NCI-H2107 treated with DMSO at 0.1 percent for 48 hours (cell line): Measurements from ENCODE around the gene MOB3B.

Experiments
- DNase-seq: peaks from one replicate; lab custom pipeline; 2025; ENCODE audit not compliant: unreplicated experiment; lab: John Stamatoyannopoulos, UW

Gene MOB3B

GRCh38 chr9:27293996-27294395 is 235.6 kb downstream of the MOB3B start:
- no peak for DNase-seq

- DNase-seq: no peak
These were observed 236.8 kb downstream of the MOB3B start for GRCh38 chr9:27292659-27293405.

- no peak for DNase-seq
These were observed 238.3 kb downstream of the MOB3B start for GRCh38 chr9:27291292-27291691.

- DNase-seq: no peak
These were observed 247.3 kb downstream of the MOB3B start for GRCh38 chr9:27282269-27282668.

DNA sequence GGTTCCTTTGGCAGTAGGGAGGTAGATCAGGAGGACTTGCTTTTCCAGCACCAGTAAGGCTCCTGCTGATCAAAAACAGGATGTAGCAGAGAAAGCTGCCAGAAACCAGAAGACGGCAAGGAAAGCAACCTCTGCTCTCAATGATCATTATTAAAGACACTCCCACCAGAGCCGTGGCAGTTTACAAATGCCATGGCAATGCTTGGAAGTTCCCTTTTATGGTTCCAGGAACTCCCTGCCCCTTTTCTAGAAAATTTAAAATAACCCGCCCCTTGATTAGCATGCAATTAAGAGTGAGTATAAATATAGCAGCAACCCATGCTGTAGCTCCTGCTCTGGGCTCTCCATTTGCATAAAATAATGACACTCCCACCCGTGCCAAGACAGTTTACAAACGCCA is 248.8 kb downstream of the MOB3B start:
- DNase-seq: no peak

DNA sequence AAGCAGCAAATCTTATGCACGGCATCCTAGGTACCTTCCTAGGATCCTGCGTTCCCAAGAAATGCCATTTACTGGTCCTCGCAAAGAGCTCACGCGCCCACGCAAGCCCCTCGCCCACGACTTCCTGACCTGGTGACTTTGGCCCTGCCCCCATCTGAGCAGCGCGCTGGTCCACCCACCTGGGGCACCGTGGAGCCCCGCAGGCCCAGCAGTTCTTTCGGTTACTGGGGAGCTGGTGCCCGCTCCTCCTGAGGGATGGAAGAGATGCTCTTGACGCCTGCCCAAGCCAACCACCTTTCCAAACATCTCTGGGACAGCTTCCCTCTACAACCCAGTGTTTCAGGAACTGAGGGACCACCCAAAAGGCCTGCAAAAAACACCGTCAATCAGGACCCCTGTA is 249.4 kb downstream of the MOB3B start:
- DNase-seq: no peak

DNA sequence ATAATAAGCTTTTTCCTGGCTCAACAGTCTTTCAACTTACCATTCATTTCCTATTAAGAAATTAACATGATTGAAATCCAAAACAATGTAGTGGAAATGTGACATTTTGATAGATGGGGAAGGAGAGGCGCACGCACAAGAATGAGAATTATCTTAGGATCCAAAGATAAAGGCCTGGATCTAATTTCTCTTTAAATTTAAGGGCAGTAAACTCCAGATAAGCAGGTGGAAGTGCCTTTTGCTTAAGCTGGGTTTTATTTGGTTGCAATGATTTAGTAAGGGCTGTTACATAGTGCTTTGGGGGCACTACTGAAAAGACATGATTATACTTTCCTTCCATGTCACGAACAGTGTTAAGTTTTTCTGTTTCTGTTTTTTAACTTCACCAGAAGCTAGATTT is 250.0 kb downstream of the MOB3B start:
- no peak for DNase-seq

- DNase-seq: no peak
These were observed 251.2 kb downstream of the MOB3B start for GRCh38 chr9:27278374-27278773.

DNA sequence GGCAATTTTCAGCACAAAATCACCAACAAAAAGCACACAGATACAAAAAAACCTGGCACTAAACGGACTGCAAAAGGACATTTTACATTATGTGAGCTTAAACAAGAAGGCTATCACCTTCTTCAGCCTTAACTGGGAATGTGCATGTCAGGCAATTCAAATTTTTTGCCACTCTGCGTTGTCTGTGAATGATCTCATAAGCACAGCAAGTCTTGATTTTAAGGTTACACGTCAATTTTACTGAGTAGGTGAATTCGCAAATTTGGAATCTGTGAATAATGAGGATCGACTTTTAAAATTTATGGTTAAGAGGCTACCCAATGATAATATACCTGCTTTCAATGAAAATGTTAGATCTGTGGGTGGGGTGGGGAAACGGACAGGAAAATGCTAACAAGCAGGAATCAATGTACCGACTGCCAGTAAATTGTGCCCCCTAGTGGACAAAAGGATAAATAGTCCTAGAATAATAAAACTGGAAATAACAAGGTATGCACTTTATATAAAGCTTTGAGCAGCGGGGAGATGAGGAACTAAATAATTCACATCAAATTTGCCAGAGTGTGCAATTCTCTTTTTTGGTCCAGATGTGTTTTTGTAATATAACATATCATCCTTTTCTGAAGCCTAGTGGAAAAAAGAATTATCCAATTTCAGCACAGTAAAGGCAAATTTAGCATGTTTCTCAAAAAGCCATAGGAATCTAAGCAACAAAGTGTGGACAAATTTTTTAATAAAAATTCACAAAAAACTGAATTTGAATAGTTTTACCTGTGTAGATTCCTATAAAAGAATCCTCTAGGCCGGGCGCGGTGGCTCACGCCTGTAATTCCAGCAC is 253.2 kb downstream of the MOB3B start:
- peak; percentile 63 for DNase-seq
